Muscle of back (tissue), 11 donors: ENCODE results near the gene SDC4. TPM values are rescaled to one million over a fixed set of nuclear protein-coding genes. Genes with fewer than 3 reads are reported as not detected.

Experiments used
- DNase-seq, 3 donors: peaks; one replicate each; pipeline versions ENCODE4 v3.0.0 to v3.0.0-alpha.2; 2013
- polyA plus RNA-seq, 10 donors: library from polyadenylated mRNA; unstranded; fragments of 120-200 nt; gene quantifications; one replicate each; pipeline ENCODE4 v1.2.1, GENCODE V29; 2013; ENCODE audit not compliant: insufficient read length in 10 of 10

Gene SDC4
- polyA plus RNA-seq, 10 donors = 4.6 to 15.3 (median 7.7) TPM

GRCh38 chr20:45320948-45321595 is 27.2 kb downstream of the SDC4 start:
- DNase-seq = no peak

- DNase-seq = no peak
Observed at GRCh38 chr20:45318948-45319347, 29.3 kb downstream of the SDC4 start.

GRCh38 chr20:45318386-45318939 is 29.8 kb downstream of the SDC4 start:
- DNase-seq = no peak

- DNase-seq = no peak
Observed at GRCh38 chr20:45317826-45318225, 30.4 kb downstream of the SDC4 start.

GRCh38 chr20:45316150-45317080 is 31.8 kb downstream of the SDC4 start:
- no peak for DNase-seq

GRCh38 chr20:45315672-45316071 is 32.6 kb downstream of the SDC4 start:
- no peak for DNase-seq

GRCh38 chr20:45313943-45314342 is 34.3 kb downstream of the SDC4 start:
- DNase-seq = no peak

- no peak for DNase-seq
Observed at GRCh38 chr20:45313065-45313695, 35.0 kb downstream of the SDC4 start.

- DNase-seq = no peak
Observed at GRCh38 chr20:45312241-45312640, 36.0 kb downstream of the SDC4 start.

- DNase-seq = peak in 2 of 3 donors; percentile 41 to 60
Observed at GRCh38 chr20:45311589-45312211, 36.5 kb downstream of the SDC4 start.

- no peak for DNase-seq
Observed at GRCh38 chr20:45309075-45309474, 39.1 kb downstream of the SDC4 start.

GRCh38 chr20:45308117-45308778 is 40.0 kb downstream of the SDC4 start, which contains the start of gene MATN4:
MATN4 (minus strand) TSS chr20:45308299; CDS start chr20:45305582, 2,717 bp downstream.
- DNase-seq = peak in 2 of 3 donors; percentile 27 to 57

- no peak for DNase-seq
Observed at GRCh38 chr20:45307076-45307640, 41.1 kb downstream of the SDC4 start.

GRCh38 chr20:45306431-45306982 is 41.7 kb downstream of the SDC4 start, which contains the start of gene RBPJL:
RBPJL (plus strand) TSS chr20:45306840; CDS start chr20:45306923, 83 bp downstream.
- DNase-seq = no peak

- DNase-seq = no peak
Observed at GRCh38 chr20:45305262-45305661, 43.0 kb downstream of the SDC4 start.

GRCh38 chr20:45304464-45304999 is 43.7 kb downstream of the SDC4 start:
- no peak for DNase-seq

- no peak for DNase-seq
Observed at GRCh38 chr20:45303586-45304463, 44.4 kb downstream of the SDC4 start.

GRCh38 chr20:45301824-45302271 is 46.4 kb downstream of the SDC4 start:
- no peak for DNase-seq

- no peak for DNase-seq
Observed at GRCh38 chr20:45300961-45301360, 47.3 kb downstream of the SDC4 start.
